ENCODE data around the gene SCAMP1.

SCAMP1 gene

GRCh38 chr5:78504704-78505677 is 144.6 kb downstream of the SCAMP1 start:
- Mint-ChIP-seq H3K4me1 (peaks cover 9% of the 10 kb centered on the region), H3K9me3 (no peaks in the 10 kb centered on the region), H3K27me3 (peaks cover 43% of the 10 kb centered on the region), H3K4me3 (no peak overlapping the region), H3K27ac (no peak overlapping the region), H3K36me3 (ENCODE audit: low read depth) (no peaks in the 10 kb centered on the region)
- no peak for DNase-seq
- ATAC-seq, result no peak

- Mint-ChIP-seq H3K4me1 (peaks cover 9% of the 10 kb centered on the region), H3K36me3 (ENCODE audit: low read depth) (no peaks in the 10 kb centered on the region), H3K27me3 (peaks cover 43% of the 10 kb centered on the region), H3K9me3 (no peaks in the 10 kb centered on the region), H3K4me3 (no peak overlapping the region), H3K27ac (no peak overlapping the region)
- DNase-seq, result no peak
- ATAC-seq, result no peak
Observed at GRCh38 chr5:78505860-78506259, 145.4 kb downstream of the SCAMP1 start.

DNA sequence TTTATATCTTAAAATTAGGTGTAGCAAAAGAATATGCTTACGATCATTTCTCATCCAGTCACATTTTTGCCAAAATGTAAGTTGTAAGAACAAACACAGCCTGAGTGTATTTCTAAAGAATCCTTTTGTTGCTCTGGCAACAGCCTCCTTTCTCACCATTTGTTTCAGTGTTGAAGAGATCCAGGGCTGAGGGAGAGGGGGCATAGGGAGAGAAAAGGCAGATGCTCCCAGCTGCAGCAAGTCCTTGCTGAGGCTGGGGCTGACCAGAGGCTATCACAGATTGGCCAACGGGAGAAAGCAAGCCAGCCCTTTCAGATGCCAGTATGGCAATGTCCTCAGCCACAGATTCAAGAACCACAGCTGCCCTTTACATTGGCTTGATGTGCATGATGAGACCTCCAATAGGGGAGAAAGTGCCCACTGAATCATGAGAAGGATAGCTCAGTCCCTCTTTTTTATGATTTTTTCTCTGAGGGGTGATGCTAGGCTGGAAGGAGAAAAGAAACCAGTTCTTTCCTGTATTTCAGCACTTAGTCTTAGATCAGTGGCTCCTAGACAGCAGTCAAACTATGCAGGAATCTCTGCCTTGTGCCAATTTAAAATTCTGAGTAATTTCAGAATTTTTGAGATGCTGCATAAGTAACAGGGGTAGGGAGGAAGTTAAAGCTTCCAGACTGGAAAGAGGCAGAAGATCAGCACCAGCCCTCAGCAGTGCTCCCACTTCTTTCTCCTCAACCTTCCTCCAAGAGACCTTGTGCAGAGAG is 146.0 kb downstream of the SCAMP1 start:
- H3K27me3 Mint-ChIP-seq, result peaks cover 45% of the 10 kb centered on the region
- no peak overlapping the region for H3K4me3 Mint-ChIP-seq
- no peaks in the 10 kb centered on the region for H3K9me3 Mint-ChIP-seq
- H3K36me3 Mint-ChIP-seq (ENCODE audit: low read depth), result no peaks in the 10 kb centered on the region
- H3K4me1 Mint-ChIP-seq, result peaks cover 9% of the 10 kb centered on the region
- ATAC-seq (no peak), DNase-seq (no peak)
- no peak overlapping the region for H3K27ac Mint-ChIP-seq

DNA sequence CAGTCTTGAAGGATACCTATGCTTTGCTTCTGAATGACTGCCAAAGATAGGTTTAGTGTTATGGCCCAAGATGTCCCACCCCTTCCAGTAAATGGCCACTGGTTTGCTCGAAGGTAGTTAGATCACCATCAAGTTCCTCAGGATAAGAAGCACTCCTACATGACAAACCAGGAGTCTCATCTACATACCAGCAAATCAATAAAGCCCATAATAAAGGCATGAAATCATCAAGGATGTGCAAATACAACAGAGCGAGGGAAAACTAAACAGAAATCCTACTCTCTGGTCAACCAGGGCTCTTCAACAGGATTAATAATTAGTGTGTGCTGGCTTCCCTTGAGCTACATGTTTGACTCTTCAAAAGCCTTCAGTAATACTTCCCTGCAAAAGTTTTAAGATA is 147.1 kb downstream of the SCAMP1 start:
- ATAC-seq (no peak), DNase-seq (no peak)
- Mint-ChIP-seq H3K27ac (no peak overlapping the region), H3K4me3 (no peak overlapping the region), H3K9me3 (no peaks in the 10 kb centered on the region), H3K4me1 (peaks cover 9% of the 10 kb centered on the region), H3K36me3 (ENCODE audit: low read depth) (no peaks in the 10 kb centered on the region), H3K27me3 (peaks cover 48% of the 10 kb centered on the region)

- no peak overlapping the region for H3K4me3 Mint-ChIP-seq
- H3K27ac Mint-ChIP-seq, result no peak overlapping the region
- ATAC-seq (no peak), DNase-seq (no peak)
- no peaks in the 10 kb centered on the region for H3K36me3 Mint-ChIP-seq (ENCODE audit: low read depth)
- peaks cover 48% of the 10 kb centered on the region for H3K27me3 Mint-ChIP-seq
- H3K4me1 Mint-ChIP-seq, result peaks cover 9% of the 10 kb centered on the region
- H3K9me3 Mint-ChIP-seq, result no peaks in the 10 kb centered on the region
Observed at GRCh38 chr5:78508186-78508765, 147.9 kb downstream of the SCAMP1 start.

- no peak for ATAC-seq
- Mint-ChIP-seq H3K36me3 (ENCODE audit: low read depth) (no peaks in the 10 kb centered on the region), H3K9me3 (no peaks in the 10 kb centered on the region), H3K27me3 (peaks cover 51% of the 10 kb centered on the region), H3K4me1 (peaks cover 9% of the 10 kb centered on the region), H3K27ac (no peak overlapping the region), H3K4me3 (peak overlapping the region; percentile 78)
- peak; percentile 4 for DNase-seq
Observed at GRCh38 chr5:78509145-78509865, 148.9 kb downstream of the SCAMP1 start.

- peak; percentile 68 for ATAC-seq
- H3K36me3 Mint-ChIP-seq (ENCODE audit: low read depth), result no peaks in the 10 kb centered on the region
- H3K4me1 Mint-ChIP-seq, result peaks cover 9% of the 10 kb centered on the region
- H3K4me3 Mint-ChIP-seq, result peak overlapping the region; percentile 78
- no peaks in the 10 kb centered on the region for H3K9me3 Mint-ChIP-seq
- peaks cover 56% of the 10 kb centered on the region for H3K27me3 Mint-ChIP-seq
- no peak overlapping the region for H3K27ac Mint-ChIP-seq
- peak; percentile 48 for DNase-seq
Observed at GRCh38 chr5:78509884-78510769, 149.7 kb downstream of the SCAMP1 start.

GRCh38 chr5:78511121-78511906 is 150.9 kb downstream of the SCAMP1 start:
- H3K27me3 Mint-ChIP-seq, result peaks cover 62% of the 10 kb centered on the region
- ATAC-seq (no peak), DNase-seq (no peak)
- H3K36me3 Mint-ChIP-seq (ENCODE audit: low read depth), result no peaks in the 10 kb centered on the region
- no peak overlapping the region for H3K27ac Mint-ChIP-seq
- peaks cover 9% of the 10 kb centered on the region for H3K4me1 Mint-ChIP-seq
- H3K9me3 Mint-ChIP-seq, result no peaks in the 10 kb centered on the region
- H3K4me3 Mint-ChIP-seq, result no peak overlapping the region

GRCh38 chr5:78512435-78512834 is 152.0 kb downstream of the SCAMP1 start:
- Mint-ChIP-seq H3K36me3 (ENCODE audit: low read depth) (no peaks in the 10 kb centered on the region), H3K4me1 (peaks cover 9% of the 10 kb centered on the region), H3K27ac (no peak overlapping the region), H3K27me3 (peaks cover 60% of the 10 kb centered on the region), H3K4me3 (no peak overlapping the region), H3K9me3 (no peaks in the 10 kb centered on the region)
- no peak for DNase-seq
- no peak for ATAC-seq

GRCh38 chr5:78513441-78513840 is 153.0 kb downstream of the SCAMP1 start:
- H3K4me3 Mint-ChIP-seq, result no peak overlapping the region
- DNase-seq, result no peak

GRCh38 chr5:78514427-78515330 is 154.3 kb downstream of the SCAMP1 start:
- no peak for ATAC-seq
- no peaks in the 10 kb centered on the region for H3K36me3 Mint-ChIP-seq (ENCODE audit: low read depth)
- H3K27ac Mint-ChIP-seq, result no peak overlapping the region
- H3K9me3 Mint-ChIP-seq, result no peaks in the 10 kb centered on the region
- peaks cover under 1% of the 10 kb centered on the region for H3K4me1 Mint-ChIP-seq
- no peak overlapping the region for H3K4me3 Mint-ChIP-seq
- DNase-seq, result no peak
- peaks cover 46% of the 10 kb centered on the region for H3K27me3 Mint-ChIP-seq

More at GRCh38 chr5:78513441-78513840, 153.0 kb downstream of the SCAMP1 start:
- ATAC-seq, result no peak
- peaks cover 9% of the 10 kb centered on the region for H3K4me1 Mint-ChIP-seq
- no peaks in the 10 kb centered on the region for H3K9me3 Mint-ChIP-seq
- H3K27ac Mint-ChIP-seq, result no peak overlapping the region
- H3K27me3 Mint-ChIP-seq, result peaks cover 57% of the 10 kb centered on the region
- no peaks in the 10 kb centered on the region for H3K36me3 Mint-ChIP-seq (ENCODE audit: low read depth)

GRCh38 chr5:78515670-78516069 is 155.3 kb downstream of the SCAMP1 start:
- H3K27me3 Mint-ChIP-seq, result peaks cover 45% of the 10 kb centered on the region

More at GRCh38 chr5:78515670-78516069, 155.3 kb downstream of the SCAMP1 start:
- no peaks in the 10 kb centered on the region for H3K36me3 Mint-ChIP-seq (ENCODE audit: low read depth)
- H3K9me3 Mint-ChIP-seq, result no peaks in the 10 kb centered on the region
- H3K4me1 Mint-ChIP-seq, result no peaks in the 10 kb centered on the region
- H3K27ac Mint-ChIP-seq, result no peak overlapping the region
- no peak for ATAC-seq
- no peak for DNase-seq
- no peak overlapping the region for H3K4me3 Mint-ChIP-seq
